D341Med (cell line): ENCODE results near the gene PLEKHF1.
A peak's percentile ranks its signal among the peaks of the same experiment; 100 is the strongest.

ENCODE experiments used
- DNase-seq: peaks from one replicate; pipeline ENCODE4 v3.0.0; 2012; ENCODE audit warnings: low spot score

The PLEKHF1 gene

DNA sequence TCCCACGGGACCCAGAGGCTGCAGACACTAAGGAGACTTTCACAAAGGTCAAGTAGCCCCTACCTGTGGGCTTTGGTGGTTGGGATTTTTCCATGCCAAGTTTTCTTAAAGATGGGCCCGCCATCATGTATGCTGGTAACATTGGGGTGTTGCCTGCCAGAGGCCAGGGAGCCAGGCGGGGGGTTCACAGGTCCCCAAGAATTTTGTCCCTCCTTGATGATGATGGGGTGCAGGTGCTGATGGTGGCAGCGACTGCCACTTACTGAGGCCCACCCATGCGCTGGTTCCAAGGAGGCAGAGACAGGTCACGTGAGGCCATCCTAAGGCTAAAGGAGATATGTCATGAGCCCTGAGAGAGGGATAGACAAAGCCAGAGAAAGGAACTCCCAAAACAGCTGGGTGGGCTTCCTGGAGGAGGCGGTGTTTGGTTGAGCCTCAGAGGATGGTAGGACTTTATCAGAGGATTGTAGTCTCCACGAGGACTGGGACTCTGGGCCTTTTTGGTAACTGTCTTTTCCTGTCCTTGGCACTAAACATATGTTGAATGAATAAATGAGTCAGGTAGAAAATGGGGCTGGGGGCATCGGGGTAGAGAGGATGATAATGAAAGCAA lies 14.4 kb downstream of the PLEKHF1 start:
- no peak for DNase-seq

DNA sequence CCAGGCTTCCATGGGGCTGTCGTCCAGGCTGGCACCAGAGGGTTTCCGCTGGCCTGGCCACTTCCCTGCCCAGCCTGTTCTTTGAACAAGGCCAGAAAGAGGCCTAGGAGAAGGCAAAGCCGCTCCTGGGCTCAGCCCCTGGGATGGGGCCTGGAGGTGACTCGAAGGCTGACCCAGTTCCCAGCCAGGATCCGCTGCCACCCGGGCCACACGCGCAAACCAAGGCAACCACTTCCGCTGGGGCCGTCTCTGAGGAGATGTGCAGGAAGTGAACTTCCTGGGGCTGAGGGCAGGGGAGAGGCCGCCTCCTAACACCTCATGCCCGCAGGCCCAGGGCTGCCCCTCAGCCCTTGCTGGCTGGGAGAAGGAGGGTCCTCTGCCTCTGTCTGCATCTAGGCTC lies 15.2 kb downstream of the PLEKHF1 start:
- DNase-seq, result no peak

DNA sequence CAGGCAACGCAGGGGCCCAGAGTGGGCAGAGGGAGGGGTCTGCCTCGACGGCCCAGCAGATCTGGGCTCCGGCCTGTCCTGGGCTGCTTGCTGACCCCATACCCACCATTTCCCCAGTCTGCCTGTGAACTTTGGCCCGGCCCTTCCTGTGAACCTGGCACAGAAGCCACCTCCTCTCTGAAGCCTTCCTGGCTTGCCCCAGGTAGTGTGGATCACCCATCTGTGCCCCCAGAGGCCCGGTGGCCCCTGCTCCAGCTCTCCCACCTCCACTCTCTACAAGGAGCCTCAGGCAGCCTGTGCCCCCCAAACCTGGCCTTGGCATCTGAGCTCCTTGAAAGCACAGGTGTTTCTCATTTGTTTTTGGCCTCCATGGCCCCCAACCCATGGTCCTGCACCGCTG lies 15.7 kb downstream of the PLEKHF1 start:
- no peak for DNase-seq

- DNase-seq, result no peak
Observed at GRCh38 chr19:29681422-29682235, 16.4 kb downstream of the PLEKHF1 start.

DNA sequence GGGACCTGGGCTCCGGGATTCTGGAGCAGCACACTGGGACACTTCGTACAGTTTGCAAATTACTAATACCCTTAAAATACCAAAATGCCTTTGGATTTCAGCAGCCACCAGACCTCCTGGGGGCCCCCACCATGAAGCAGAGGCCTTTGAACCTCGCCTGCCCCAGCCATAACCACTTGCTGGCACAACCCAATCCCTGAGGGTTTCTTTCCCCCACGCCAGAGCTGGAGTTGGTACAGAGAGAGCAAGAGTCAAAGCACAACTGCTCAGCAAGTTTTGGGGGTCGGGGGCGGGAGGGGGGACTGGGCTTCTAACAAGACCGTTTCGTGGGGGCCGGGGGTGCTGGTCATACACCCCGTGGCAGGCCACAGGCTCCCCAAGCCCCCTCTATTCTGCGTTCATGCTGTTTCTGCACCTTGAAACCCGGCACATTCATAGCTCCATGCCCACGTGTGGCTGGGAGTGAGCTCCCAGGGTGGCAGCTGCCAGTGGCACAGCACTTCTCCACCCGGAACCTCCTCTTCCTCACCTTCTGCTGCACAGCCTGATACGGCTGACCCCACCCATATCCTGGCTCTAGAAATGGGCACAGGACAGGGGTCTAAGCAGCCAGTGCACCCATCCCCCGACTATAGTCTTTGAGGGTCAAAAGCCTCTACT lies 17.1 kb downstream of the PLEKHF1 start:
- DNase-seq, result no peak

- DNase-seq, result no peak
Observed at GRCh38 chr19:29683009-29683408, 17.7 kb downstream of the PLEKHF1 start.

DNA sequence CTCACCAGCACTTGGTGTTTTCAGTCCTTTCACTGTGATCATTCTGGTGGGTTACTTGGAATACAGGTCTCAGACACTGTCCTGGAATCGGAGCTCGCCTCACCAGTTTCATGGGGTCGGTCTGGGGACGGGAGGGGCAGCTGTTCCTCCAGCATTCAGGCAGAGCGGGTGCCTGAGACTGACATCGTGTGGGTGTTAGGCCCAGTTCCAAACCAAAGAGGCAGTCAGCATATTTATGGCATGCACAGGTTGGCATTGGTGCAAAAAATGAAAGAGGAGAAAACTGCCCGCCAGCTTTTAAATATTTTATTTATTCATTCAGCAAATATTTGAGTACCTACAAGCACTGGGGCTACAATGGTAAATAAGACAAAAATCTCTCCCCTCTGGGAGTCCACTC lies 20.1 kb downstream of the PLEKHF1 start:
- DNase-seq, result no peak

DNA sequence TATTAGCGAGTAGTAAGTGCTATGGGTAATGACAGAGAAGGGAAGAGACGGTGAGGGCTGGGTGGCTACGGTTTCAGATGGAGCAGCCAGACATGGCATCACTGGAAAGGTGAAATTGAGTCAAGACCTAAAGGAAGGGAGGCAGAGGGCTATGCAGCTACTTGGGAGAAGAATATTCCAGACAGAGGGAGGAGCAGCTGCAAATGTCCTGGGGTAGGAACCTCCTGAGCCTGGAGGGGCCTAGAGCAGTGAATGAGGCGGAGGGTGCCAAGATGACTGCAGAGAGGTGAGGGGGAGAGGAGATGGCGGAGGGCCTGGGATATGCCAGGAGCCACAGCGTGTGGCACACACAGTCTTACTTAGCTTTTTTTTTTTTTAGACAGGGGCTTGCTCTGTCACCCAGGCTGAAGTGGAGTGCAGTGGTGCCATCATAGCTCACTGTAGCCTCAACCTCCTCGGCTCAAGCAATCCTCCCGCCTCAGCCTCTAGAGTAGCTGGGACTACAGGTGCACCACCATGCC lies 21.1 kb downstream of the PLEKHF1 start:
- DNase-seq, result no peak

GRCh38 chr19:29687244-29687896 lies 22.1 kb downstream of the PLEKHF1 start:
- DNase-seq, result no peak

DNA sequence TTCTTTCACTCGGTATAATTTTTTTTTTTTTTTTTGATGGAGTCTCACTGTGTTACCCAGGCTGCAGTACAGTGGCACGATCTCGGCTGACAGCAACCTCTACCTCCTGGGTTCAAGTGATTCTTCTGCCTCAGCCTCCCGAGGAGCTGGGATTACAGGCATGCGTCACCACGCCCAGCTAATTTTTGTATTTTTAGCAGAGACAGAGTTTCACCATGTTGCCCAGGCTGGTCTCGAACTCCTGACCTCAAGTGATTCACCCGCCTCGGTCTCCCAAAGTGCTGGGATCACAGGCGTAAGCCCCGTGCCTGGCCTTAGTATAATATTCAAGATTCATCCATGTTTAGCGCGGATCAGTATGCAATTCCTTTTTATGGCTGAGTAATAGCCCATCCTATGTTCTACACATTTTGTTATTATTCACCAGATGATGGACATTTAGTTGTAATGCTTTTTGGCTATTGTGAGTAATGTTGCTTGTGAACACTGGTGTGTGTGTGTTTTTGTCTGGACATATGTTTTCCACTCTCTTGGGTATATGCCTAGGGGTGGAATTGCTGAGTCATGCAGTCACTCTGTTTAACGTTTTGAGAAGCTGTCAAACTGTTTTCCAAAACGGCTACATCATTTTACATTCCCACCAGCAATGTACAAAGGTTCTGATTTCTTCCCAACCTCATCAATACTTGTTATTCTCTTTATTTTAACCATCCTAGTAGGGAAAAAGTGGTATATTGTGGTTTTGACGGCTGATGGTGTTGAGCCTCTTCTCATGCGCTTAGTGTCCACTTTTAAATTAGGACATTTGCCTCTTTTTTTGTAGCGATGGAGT lies 22.9 kb downstream of the PLEKHF1 start:
- no peak for DNase-seq

- DNase-seq, result no peak
Observed at GRCh38 chr19:29690842-29691241, 25.6 kb downstream of the PLEKHF1 start.

DNA sequence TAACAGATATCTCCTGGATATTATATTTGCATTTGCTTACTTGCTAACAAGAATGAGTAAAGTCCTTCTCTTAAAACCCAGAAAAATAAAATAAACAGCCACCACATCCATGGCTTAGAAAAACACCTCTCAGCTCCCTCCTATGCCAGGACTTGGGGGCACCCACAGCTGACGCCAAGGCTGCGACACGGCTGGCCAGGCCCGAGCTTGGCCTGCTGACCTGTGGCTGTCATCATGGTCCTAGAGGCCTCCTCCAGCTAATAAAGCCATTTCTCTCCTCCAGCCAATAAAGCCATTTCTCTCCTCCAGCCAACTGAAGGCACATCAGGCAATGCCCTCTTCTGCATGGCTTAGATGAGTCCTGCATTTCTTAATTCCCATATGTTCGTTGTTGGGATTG lies 28.9 kb downstream of the PLEKHF1 start:
- no peak for DNase-seq

GRCh38 chr19:29694669-29695627 lies 29.7 kb downstream of the PLEKHF1 start:
- DNase-seq, result peak; percentile 89

DNA sequence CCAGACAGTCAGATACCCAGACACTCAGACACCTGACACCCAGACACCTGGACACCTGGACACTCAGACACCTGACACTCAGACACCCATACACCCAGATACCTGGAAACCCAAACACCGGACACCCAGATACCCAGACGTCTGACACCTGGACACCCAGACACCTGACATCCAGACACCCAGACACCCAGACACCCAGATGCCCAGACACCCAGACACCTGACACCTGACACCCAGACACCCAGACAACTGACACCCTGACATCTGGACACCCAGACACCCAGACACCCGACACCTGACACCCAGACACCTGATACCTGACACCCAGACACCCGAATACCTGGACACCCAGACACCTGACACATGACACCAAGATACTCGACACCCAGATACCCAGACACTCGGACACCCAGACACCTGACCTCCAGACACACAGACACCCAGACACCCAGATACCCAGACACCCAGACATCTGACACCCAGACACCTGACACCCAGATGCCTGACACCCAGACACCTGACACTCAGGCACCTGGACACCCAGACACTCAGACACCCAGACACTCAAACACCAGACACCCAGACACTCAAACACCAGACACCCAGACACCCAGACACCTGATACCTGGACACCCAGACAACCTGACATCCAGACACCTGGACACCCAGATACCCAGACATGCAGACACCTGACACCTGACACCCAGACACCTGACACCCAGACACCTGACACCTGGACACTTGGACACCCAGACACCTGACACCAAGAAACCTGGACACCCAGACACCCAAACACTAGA lies 30.7 kb downstream of the PLEKHF1 start:
- no peak for DNase-seq

DNA sequence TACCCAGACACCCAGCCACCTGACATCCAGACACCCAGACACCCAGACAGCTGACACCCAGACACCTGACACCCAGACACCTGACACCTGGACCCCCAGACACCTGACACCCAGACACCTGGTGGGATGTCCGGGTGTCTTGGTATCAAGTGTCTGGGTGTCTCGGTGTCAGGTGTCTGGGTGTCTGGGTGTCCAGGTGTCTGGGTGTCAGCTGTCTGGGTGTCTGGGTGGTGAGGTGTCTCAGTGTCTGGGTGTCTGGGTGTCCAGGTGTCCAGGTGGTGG lies 31.2 kb downstream of the PLEKHF1 start:
- DNase-seq, result no peak

DNA sequence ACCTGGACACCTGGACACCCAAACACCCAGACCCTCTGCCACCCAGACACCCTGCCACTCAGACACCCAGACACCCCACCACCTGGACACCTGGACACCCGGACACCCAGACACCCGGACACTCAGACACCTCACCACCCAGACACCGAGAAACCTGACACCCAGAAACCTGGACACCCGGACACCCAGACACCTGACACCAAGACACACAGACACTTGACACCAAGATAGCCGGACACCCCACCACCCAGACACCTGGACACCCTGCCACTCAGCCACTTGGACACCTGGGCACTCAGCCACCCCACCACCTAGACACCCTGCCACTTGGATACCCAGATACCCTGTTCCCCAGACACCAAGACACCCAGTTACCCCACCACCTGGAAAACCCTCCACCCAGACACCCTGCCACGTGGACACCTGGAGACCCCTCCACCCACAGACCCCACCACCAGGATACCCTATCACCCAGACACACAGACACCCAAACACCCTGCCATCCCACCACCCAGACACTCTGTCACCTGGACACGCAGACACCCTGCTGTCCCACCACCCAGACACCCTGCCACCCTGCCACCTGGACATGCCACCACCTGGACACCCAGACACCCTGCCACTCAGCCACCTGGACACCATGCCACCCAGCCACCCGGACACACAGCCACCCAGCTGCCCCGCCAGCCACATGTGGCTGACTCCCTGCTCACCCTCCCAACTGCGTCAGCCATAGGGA lies 32.4 kb downstream of the PLEKHF1 start:
- no peak for DNase-seq

DNA sequence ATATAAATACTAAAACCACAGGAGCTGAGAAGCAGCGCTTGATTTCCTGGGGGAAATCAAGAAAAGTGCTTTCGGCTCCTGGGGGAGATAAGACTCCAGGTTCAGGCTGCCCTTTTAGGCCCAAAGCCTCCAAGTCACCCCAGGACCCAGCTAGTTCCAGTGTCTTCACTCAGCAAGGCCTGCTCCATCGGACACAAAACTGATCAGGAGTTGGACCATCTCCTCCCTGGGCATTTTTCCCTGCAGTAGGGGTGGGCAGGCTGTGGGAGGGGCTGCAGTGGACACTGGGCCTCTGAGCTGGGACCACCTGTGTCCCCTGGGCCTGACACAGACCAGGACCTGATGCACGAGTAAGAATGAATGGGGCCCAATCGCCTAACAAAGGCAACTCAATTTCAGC lies 34.6 kb downstream of the PLEKHF1 start:
- DNase-seq, result no peak

- DNase-seq, result no peak
Observed at GRCh38 chr19:29700498-29700897, 35.2 kb downstream of the PLEKHF1 start.
